ENCODE results near the gene KCNH8.

- TF ChIP-seq CTCF (IDR thresholded peaks at IDR 0.05): peak; percentile 12 to 48 (median 39)
- TF ChIP-seq POLR2A (IDR thresholded peaks at IDR 0.05): no peak
These were observed 1.3 kb upstream of the KCNH8 start for GRCh38 chr3:19146685-19147650.
